ENCODE measurements around the gene CD22. TPM values are rescaled to one million over a fixed set of nuclear protein-coding genes. Genes with fewer than 3 reads are reported as not detected.

Gene CD22
- total RNA-seq, 4 donors from 2014 or later: 2.7 to 5.6 (median 4.9) TPM

DNA sequence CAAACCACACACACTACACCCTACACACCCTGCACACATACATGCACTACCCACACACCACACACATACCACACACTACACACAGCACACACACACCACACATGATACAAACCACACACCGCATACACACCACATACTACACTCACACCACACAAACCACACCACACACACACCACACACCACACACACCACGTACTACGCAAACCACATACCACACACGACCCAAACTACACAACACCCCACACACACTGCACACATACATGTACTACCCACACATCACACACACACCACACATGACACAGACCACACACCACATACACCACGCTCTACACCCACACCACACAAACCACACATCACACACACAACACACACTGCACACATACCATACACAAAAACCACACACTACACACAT, 30.4 kb upstream of the CD22 start:
- Histone ChIP-seq H3K27ac (no peak overlapping the region), H3K4me3 (no peak overlapping the region), H3K27me3 (peaks cover 92% of the 10 kb centered on the region), H3K36me3 (no peaks in the 10 kb centered on the region), H3K9me3 (no peaks in the 10 kb centered on the region), H3K4me1 (no peaks in the 10 kb centered on the region)
- no peak for TF ChIP-seq EP300 (IDR thresholded peaks at IDR 0.05)
- no peak for TF ChIP-seq POLR2A (IDR thresholded peaks at IDR 0.05)
- TF ChIP-seq CTCF (IDR thresholded peaks at IDR 0.05): no peak
- no peak for TF ChIP-seq POLR2AphosphoS5 (IDR thresholded peaks at IDR 0.05)
- 88% methylated on average over 4 to 5 of the region's 5 CpGs for WGBS, 2 donors (ENCODE audit: low coverage in 1 of 2)
- ATAC-seq: no peak

GRCh38 chr19:35299523-35300338, 29.3 kb upstream of the CD22 start:
- no peak for TF ChIP-seq EP300 (IDR thresholded peaks at IDR 0.05)
- TF ChIP-seq POLR2A (IDR thresholded peaks at IDR 0.05): no peak
- TF ChIP-seq POLR2AphosphoS5 (IDR thresholded peaks at IDR 0.05): no peak
- no peak for TF ChIP-seq CTCF (IDR thresholded peaks at IDR 0.05)
- no peaks in the 10 kb centered on the region for H3K9me3 ChIP-seq
- H3K4me3 ChIP-seq: no peak overlapping the region
- 67% methylated on average over 5 of the region's 55 CpGs; no CpG with 5 or more reads in 1 of the 2 donors for WGBS, 2 donors (ENCODE audit: low coverage in 1 of 2)
- H3K27me3 ChIP-seq: peaks cover 92% of the 10 kb centered on the region
- no peaks in the 10 kb centered on the region for H3K36me3 ChIP-seq
- no peak overlapping the region for H3K27ac ChIP-seq
- no peak for ATAC-seq
- H3K4me1 ChIP-seq: no peaks in the 10 kb centered on the region

DNA sequence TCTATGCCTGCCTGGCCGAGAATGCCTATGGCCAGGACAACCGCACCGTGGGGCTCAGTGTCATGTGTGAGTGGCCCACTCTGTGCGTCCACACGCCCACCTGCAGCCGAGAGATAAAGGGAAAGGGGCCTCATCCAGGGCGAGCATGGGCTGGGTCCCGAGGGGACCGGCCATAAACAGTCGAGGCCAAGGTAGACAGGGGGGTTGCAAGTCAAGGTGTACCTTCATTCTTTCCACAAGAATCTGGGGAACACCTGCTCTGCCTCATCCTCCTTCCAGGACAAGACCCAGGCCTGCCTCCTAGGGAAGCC, 28.7 kb upstream of the CD22 start:
- Histone ChIP-seq H3K36me3 (no peaks in the 10 kb centered on the region), H3K27ac (no peak overlapping the region), H3K4me1 (no peaks in the 10 kb centered on the region), H3K4me3 (no peak overlapping the region), H3K9me3 (no peaks in the 10 kb centered on the region), H3K27me3 (peaks cover 92% of the 10 kb centered on the region)
- TF ChIP-seq POLR2AphosphoS5 (IDR thresholded peaks at IDR 0.05): no peak
- no peak for TF ChIP-seq CTCF (IDR thresholded peaks at IDR 0.05)
- no peak for TF ChIP-seq POLR2A (IDR thresholded peaks at IDR 0.05)
- TF ChIP-seq EP300 (IDR thresholded peaks at IDR 0.05): no peak
- WGBS, 2 donors (ENCODE audit: low coverage in 1 of 2): 77% methylated on average over 6 of the region's 10 CpGs; no CpG with 5 or more reads in 1 of the 2 donors
- ATAC-seq: no peak

GRCh38 chr19:35301961-35302360, 27.0 kb upstream of the CD22 start:
- Histone ChIP-seq H3K9me3 (no peaks in the 10 kb centered on the region), H3K4me3 (no peak overlapping the region), H3K36me3 (no peaks in the 10 kb centered on the region), H3K27me3 (peaks cover 89% of the 10 kb centered on the region), H3K27ac (no peak overlapping the region), H3K4me1 (no peaks in the 10 kb centered on the region)
- TF ChIP-seq CTCF (IDR thresholded peaks at IDR 0.05): no peak
- no peak for TF ChIP-seq POLR2AphosphoS5 (IDR thresholded peaks at IDR 0.05)
- no peak for TF ChIP-seq EP300 (IDR thresholded peaks at IDR 0.05)
- TF ChIP-seq POLR2A (IDR thresholded peaks at IDR 0.05): no peak
- WGBS, 2 donors (ENCODE audit: low coverage in 1 of 2): 88 to 93% methylated on average over 1 to 2 of the region's 2 CpGs
- no peak for ATAC-seq

GRCh38 chr19:35302446-35302845, 26.5 kb upstream of the CD22 start:
- ATAC-seq: no peak
- TF ChIP-seq POLR2A (IDR thresholded peaks at IDR 0.05): no peak
- no peak for TF ChIP-seq EP300 (IDR thresholded peaks at IDR 0.05)
- no peak for TF ChIP-seq POLR2AphosphoS5 (IDR thresholded peaks at IDR 0.05)
- no peak for TF ChIP-seq CTCF (IDR thresholded peaks at IDR 0.05)
- Histone ChIP-seq H3K4me1 (no peaks in the 10 kb centered on the region), H3K4me3 (no peak overlapping the region), H3K9me3 (no peaks in the 10 kb centered on the region), H3K36me3 (no peaks in the 10 kb centered on the region), H3K27ac (no peak overlapping the region), H3K27me3 (peaks cover 87% of the 10 kb centered on the region)
- 74 to 81% methylated on average over 5 to 7 of the region's 16 CpGs for WGBS, 2 donors (ENCODE audit: low coverage in 1 of 2)

Measured in gastroesophageal sphincter (tissue), 4 donors.